Natural killer cell (primary cell): ENCODE measurements around the gene FAXDC2. TPM values are rescaled to one million over a fixed set of nuclear protein-coding genes. Genes with fewer than 3 reads are reported as not detected.

Experiments used
- ATAC-seq, 3 donors: fragments of 150-1000 bp in 2 of 3; fragments of 200-7000 bp in 1 of 3; cut with Tn5 transposase; 1 replicate in 1 of 3; 2 replicates in 2 of 3; pipeline ENCODE4 v1.10.0; 2021; ENCODE audit warnings: mild to moderate bottlenecking in 2 of 3, moderate library complexity in 2 of 3
- DNase-seq, 2 donors: peaks; one replicate each; pipeline versions ENCODE4 v3.0.0 to v3.0.0-alpha.2; 2013 to 2021; ENCODE audit warnings: mixed read lengths in 1 of 2
- H3K27ac ChIP-seq: one replicate; pipeline ENCODE4 v1.5.1; 2013; ENCODE audit warnings: mild to moderate bottlenecking, low read length
- H3K27me3 ChIP-seq: one replicate; pipeline ENCODE4 v1.6.1; 2013; ENCODE audit warnings: low read length; ENCODE audit not compliant: control insufficient read depth, insufficient read depth
- H3K36me3 ChIP-seq: one replicate; pipeline ENCODE4 v1.6.1; 2013; ENCODE audit warnings: low read length; ENCODE audit not compliant: control insufficient read depth, insufficient read depth
- H3K4me1 ChIP-seq: one replicate; pipeline ENCODE4 v1.6.1; 2013; ENCODE audit warnings: low read length; ENCODE audit not compliant: control insufficient read depth, insufficient read depth
- H3K4me3 ChIP-seq: one replicate; pipeline ENCODE4 v1.5.1; 2013; ENCODE audit warnings: low read length
- H3K9me3 ChIP-seq: one replicate; pipeline ENCODE4 v1.6.1; 2013; ENCODE audit warnings: low read length; ENCODE audit not compliant: control insufficient read depth, insufficient read depth
- H3K27ac Mint-ChIP-seq, 2 donors: one replicate each; pipeline ENCODE4 v1.8.0; 2022; ENCODE audit warnings: mild to moderate bottlenecking in 2 of 2, mixed read lengths in 2 of 2, moderate library complexity in 1 of 2
- H3K27me3 Mint-ChIP-seq, 2 donors: one replicate each; pipeline ENCODE4 v1.8.0; 2022; ENCODE audit warnings: low read depth in 2 of 2, mixed read lengths in 2 of 2
- H3K36me3 Mint-ChIP-seq: one replicate; pipeline ENCODE4 v1.8.0; 2022; ENCODE audit warnings: mixed read lengths
- H3K4me1 Mint-ChIP-seq, 2 donors: one replicate each; pipeline ENCODE4 v1.8.0; 2022; ENCODE audit warnings: mixed read lengths in 2 of 2
- H3K4me3 Mint-ChIP-seq: one replicate; pipeline ENCODE4 v1.8.0; 2022; ENCODE audit warnings: mild to moderate bottlenecking, moderate library complexity, mixed read lengths
- H3K9me3 Mint-ChIP-seq, 2 donors: one replicate each; pipeline ENCODE4 v1.8.0; 2022; ENCODE audit warnings: mixed read lengths in 2 of 2
- WGBS: methylation state at CpG from one replicate; pipeline ENCODE4 v1.1.7; 2013; ENCODE audit warnings: missing lambda C conversion rate; ENCODE audit not compliant: insufficient coverage; 5-methylcytosine and 5-hydroxymethylcytosine counted together
- intact Hi-C: fragments of 100-400 bp; cut with micrococcal nuclease; formaldehyde crosslinking; loops from one replicate; pipeline ENCODE4 v1.14.2; 2022
- total RNA-seq, 4 donors: library from RNA; stranded (reverse); fragments of 120-200 nt in 1 of 4; gene quantifications; one replicate each; pipeline versions ENCODE4 v1.2.3 to v1.2.4, GENCODE V29; 2013 to 2022
- TF ChIP-seq, protein P1 (sequence below): fragments of 200-600 bp; IDR thresholded peaks from one replicate; pipeline ENCODE4 v1.8.0; 2022; ENCODE audit warnings: antibody characterized with exemption

Gene FAXDC2, protein sequence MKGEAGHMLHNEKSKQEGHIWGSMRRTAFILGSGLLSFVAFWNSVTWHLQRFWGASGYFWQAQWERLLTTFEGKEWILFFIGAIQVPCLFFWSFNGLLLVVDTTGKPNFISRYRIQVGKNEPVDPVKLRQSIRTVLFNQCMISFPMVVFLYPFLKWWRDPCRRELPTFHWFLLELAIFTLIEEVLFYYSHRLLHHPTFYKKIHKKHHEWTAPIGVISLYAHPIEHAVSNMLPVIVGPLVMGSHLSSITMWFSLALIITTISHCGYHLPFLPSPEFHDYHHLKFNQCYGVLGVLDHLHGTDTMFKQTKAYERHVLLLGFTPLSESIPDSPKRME
- 1 to 10 TPM in 2 of 3 donors, under 1 TPM in 1; 0.48 to 2.9 (median 1.4) TPM for total RNA-seq
- total RNA-seq (2013), result 11.5 TPM

DNA sequence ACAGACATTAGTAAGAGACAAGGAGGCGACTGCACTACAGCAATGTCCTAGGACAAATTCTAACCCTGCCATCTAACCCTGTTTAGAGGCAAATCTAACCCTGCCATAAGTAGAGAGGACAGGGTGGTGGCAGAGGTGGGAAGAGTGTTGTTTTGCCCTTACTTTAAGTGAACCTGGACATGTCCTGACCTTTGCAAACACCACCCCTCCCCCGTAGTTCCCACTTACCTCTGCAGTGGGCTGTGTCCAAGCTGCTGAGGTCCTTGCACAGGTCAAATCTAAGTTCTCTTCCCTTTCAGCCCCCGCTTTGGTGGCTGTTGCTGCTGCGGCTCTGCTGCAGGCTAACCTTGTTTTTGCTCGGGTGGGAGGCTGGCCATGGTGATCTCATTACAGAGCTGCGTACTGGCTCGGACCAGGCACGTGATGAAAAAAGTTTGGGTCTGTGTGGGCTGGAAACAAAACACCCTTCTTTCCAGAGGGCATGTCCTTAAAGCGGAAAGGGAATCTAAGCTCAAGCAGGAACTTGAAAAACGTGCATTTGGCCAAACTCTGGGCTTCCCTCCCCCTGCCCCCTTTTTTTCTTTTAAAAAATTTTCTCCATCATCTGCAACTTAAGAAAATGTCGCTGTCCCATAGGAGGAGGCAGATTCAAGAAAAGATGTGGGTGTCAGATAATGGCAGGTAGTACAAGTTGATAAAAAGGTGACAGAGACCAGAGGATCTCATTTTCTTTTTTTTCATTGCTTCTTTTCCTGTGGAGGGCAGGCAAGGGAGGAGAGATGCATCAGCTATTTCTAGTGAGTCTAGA, at the start of gene FAXDC2:
FAXDC2 (minus strand) TSS at position 349 of the 808 bp plus-strand sequence. CDS start 12,425 bp downstream, outside the sequence.
- Histone ChIP-seq H3K27ac (no peak within 1 kb of the TSS), H3K27me3 (no peaks in the 10 kb centered on the region), H3K4me1 (no peaks in the 10 kb centered on the region), H3K4me3 (no peak within 1 kb of the TSS), H3K9me3 (no peaks in the 10 kb centered on the region), H3K36me3 (no peaks in the 10 kb centered on the region)
- intact Hi-C loops, result no loop called here
- 25% methylated on average over 11 of the region's 11 CpGs for WGBS
- TF ChIP-seq, protein P1, sequence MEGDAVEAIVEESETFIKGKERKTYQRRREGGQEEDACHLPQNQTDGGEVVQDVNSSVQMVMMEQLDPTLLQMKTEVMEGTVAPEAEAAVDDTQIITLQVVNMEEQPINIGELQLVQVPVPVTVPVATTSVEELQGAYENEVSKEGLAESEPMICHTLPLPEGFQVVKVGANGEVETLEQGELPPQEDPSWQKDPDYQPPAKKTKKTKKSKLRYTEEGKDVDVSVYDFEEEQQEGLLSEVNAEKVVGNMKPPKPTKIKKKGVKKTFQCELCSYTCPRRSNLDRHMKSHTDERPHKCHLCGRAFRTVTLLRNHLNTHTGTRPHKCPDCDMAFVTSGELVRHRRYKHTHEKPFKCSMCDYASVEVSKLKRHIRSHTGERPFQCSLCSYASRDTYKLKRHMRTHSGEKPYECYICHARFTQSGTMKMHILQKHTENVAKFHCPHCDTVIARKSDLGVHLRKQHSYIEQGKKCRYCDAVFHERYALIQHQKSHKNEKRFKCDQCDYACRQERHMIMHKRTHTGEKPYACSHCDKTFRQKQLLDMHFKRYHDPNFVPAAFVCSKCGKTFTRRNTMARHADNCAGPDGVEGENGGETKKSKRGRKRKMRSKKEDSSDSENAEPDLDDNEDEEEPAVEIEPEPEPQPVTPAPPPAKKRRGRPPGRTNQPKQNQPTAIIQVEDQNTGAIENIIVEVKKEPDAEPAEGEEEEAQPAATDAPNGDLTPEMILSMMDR, result no peak
- ATAC-seq (no peak), DNase-seq (no peak)
- Mint-ChIP-seq H3K4me1 (no peaks in the 10 kb centered on the region), H3K27me3 (no peaks in the 10 kb centered on the region), H3K4me3 (no peak within 1 kb of the TSS), H3K36me3 (no peaks in the 10 kb centered on the region), H3K27ac (no peak within 1 kb of the TSS), H3K9me3 (no peaks in the 10 kb centered on the region)

DNA sequence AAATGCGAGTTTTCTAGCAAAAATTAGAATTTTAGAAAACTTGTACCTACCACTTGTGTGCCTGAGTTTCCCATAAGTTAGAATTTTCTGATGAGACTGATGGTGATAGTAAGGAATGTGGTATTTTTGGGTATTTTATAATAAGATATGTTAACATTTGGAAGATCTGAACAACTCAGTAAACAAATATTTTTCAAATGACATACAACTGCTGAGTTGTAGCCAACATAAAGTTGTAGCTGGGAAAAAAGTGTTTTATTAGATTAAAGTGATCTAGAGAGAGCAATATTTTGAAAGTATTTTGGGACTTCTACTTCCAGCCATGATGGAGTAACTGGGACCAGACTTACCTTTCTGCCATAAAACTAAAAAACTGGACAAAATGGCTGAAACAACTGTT, 49.7 kb upstream of the FAXDC2 start:
- Mint-ChIP-seq H3K27me3 (no peaks in the 10 kb centered on the region), H3K4me1 (no peaks in the 10 kb centered on the region), H3K9me3 (no peaks in the 10 kb centered on the region), H3K4me3 (no peak overlapping the region), H3K27ac (no peak overlapping the region), H3K36me3 (peaks cover 27% of the 10 kb centered on the region)
- TF ChIP-seq, protein P1, result no peak
- intact Hi-C loops, result no loop called here
- Histone ChIP-seq H3K27ac (no peak overlapping the region), H3K36me3 (peaks cover 67% of the 10 kb centered on the region), H3K9me3 (no peaks in the 10 kb centered on the region), H3K4me1 (no peaks in the 10 kb centered on the region), H3K4me3 (no peak overlapping the region), H3K27me3 (no peaks in the 10 kb centered on the region)
- ATAC-seq (no peak), DNase-seq (no peak)
- WGBS, result no CpG with 5 or more reads among the region's 1 CpG

DNA sequence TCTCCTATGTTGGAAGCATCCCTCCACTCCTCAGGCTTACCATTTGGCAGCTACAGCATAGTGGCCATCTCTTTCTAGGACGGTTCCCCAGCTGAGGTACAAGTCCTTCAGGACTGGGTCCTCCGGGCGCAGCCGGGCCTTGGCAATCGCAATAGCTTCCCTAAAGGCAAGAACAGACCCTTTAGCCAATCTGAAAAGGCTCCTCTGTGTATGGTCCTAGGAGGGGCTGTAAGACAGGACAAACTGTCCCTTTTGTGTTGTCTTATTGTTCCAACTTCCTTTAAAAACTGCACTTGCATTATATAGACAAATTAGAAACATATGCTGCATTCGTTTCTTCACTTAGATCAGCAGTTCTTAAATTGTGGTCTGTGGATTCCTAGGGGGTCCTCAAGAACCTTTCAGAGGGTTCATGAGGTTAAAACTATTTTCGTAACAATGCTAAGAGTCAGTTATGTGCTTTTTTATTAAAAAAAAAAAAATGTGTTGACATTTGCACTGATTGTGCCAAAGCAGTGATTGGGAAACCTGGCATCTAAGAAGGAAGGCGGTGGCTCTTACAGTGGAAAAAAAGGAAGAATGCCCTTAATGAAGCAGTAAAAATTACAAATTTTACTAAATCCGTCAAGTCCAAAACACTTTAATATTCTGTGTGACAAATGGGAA, 48.9 kb upstream of the FAXDC2 start:
- H3K27me3 ChIP-seq, result no peaks in the 10 kb centered on the region
- ATAC-seq (no peak), DNase-seq (no peak)
- intact Hi-C loops, result no loop called here
- peaks cover 22% of the 10 kb centered on the region for H3K36me3 Mint-ChIP-seq
- no peak overlapping the region for H3K27ac Mint-ChIP-seq
- no peak overlapping the region for H3K4me3 ChIP-seq
- H3K9me3 Mint-ChIP-seq, result no peaks in the 10 kb centered on the region
- H3K4me3 Mint-ChIP-seq, result no peak overlapping the region
- no peak overlapping the region for H3K27ac ChIP-seq
- H3K4me1 ChIP-seq, result no peaks in the 10 kb centered on the region
- 95% methylated on average over 9 of the region's 9 CpGs for WGBS
- H3K4me1 Mint-ChIP-seq, result no peaks in the 10 kb centered on the region
- no peaks in the 10 kb centered on the region for H3K27me3 Mint-ChIP-seq
- TF ChIP-seq, protein P1, result no peak
- no peaks in the 10 kb centered on the region for H3K9me3 ChIP-seq
- H3K36me3 ChIP-seq, result peaks cover 63% of the 10 kb centered on the region
